DOHH2 (cell line): Measurements from ENCODE around the gene NLGN1.

Experiments
- H3F3A ChIP-seq: fragments of 200-600 bp; sonication (generic), shearing (Covaris generic); 2 replicates; pipeline ENCODE4 v1.6.0; 2016; ENCODE audit warnings: antibody characterized with exemption, mild to moderate bottlenecking; ENCODE audit not compliant: control insufficient read depth, insufficient read depth
- H3K27ac ChIP-seq: fragments of 200-600 bp; sonication (generic); 2 replicates; pipeline ENCODE4 v1.5.1; 2014; ENCODE audit warnings: low read depth, mild to moderate bottlenecking, low read length, moderate library complexity
- H3K27me3 ChIP-seq: fragments of 200-600 bp; sonication (generic); 2 replicates; pipeline ENCODE4 v1.6.1; 2014; ENCODE audit warnings: mild to moderate bottlenecking, low read length, mixed read lengths; ENCODE audit not compliant: control insufficient read depth
- H3K36me3 ChIP-seq: fragments of 200-600 bp; sonication (generic); 2 replicates; pipeline ENCODE4 v1.6.1; 2014; ENCODE audit warnings: mild to moderate bottlenecking, low read length, moderate library complexity, mixed read lengths; ENCODE audit not compliant: control insufficient read depth
- H3K4me1 ChIP-seq: fragments of 200-600 bp; sonication (generic); 2 replicates; pipeline ENCODE4 v1.6.1; 2014; ENCODE audit warnings: mild to moderate bottlenecking, low read length, mixed read lengths; ENCODE audit not compliant: control insufficient read depth
- H3K4me2 ChIP-seq: fragments of 200-600 bp; sonication (generic); 2 replicates; pipeline ENCODE4 v1.6.0; 2014; ENCODE audit warnings: mild to moderate bottlenecking, low read length, moderate library complexity
- H3K4me3 ChIP-seq: fragments of 200-600 bp; sonication (generic); 2 replicates; pipeline ENCODE4 v1.5.1; 2014; ENCODE audit warnings: mild to moderate bottlenecking, low read length, mixed read lengths
- H3K79me2 ChIP-seq: fragments of 200-600 bp; sonication (generic); 2 replicates; pipeline ENCODE4 v1.6.1; 2014; ENCODE audit warnings: mild to moderate bottlenecking, low read length, mixed read lengths; ENCODE audit not compliant: control insufficient read depth
- H3K9me2 ChIP-seq: fragments of 200-600 bp; sonication (generic); replicated peaks from 2 replicates; pipeline ENCODE4 v1.6.1; 2014; ENCODE audit warnings: mild to moderate bottlenecking, low read length, mixed read lengths; ENCODE audit not compliant: control insufficient read depth
- H3K9me3 ChIP-seq: fragments of 200-600 bp; sonication (generic); 2 replicates; pipeline ENCODE4 v1.6.1; 2014; ENCODE audit warnings: antibody characterized with exemption, low read length, mixed read lengths; ENCODE audit not compliant: control insufficient read depth, insufficient read depth
- H4K20me1 ChIP-seq: fragments of 200-600 bp; sonication (generic); 2 replicates; pipeline ENCODE4 v1.6.0; 2014; ENCODE audit warnings: low read depth, mild to moderate bottlenecking, antibody characterized with exemption, low read length, moderate library complexity; ENCODE audit not compliant: control insufficient read depth, insufficient read depth
- EZH2phosphoT487 ChIP-seq: fragments of 200-600 bp; sonication (generic); IDR thresholded peaks from 2 replicates; pipeline ENCODE4 v1.6.1; 2017; ENCODE audit warnings: borderline replicate concordance, mild to moderate bottlenecking, antibody characterized with exemption, low read length, moderate library complexity, mixed read lengths
- TF ChIP-seq, protein P1 (sequence below): fragments of 200-600 bp; sonication (generic); IDR thresholded peaks from one replicate; pipeline ENCODE4 v1.5.1; 2014; ENCODE audit warnings: antibody characterized with exemption, mild to moderate bottlenecking, low read depth, low read length; ENCODE audit not compliant: poor library complexity, severe bottlenecking

Gene NLGN1

GRCh38 chr3:173796890-173797289 lies 399.3 kb downstream of the NLGN1 start:
- H3K27ac ChIP-seq: no peak overlapping the region
- no peaks in the 10 kb centered on the region for H3F3A ChIP-seq
- no peaks in the 10 kb centered on the region for H4K20me1 ChIP-seq
- H3K9me3 ChIP-seq: no peaks in the 10 kb centered on the region
- H3K4me1 ChIP-seq: no peaks in the 10 kb centered on the region
- H3K4me2 ChIP-seq: no peak overlapping the region
- H3K27me3 ChIP-seq: no peaks in the 10 kb centered on the region
- no peaks in the 10 kb centered on the region for H3K36me3 ChIP-seq
- no peaks in the 10 kb centered on the region for H3K9me2 ChIP-seq
- no peak overlapping the region for H3K4me3 ChIP-seq
- no peak for TF ChIP-seq EZH2phosphoT487
- TF ChIP-seq, protein P1, sequence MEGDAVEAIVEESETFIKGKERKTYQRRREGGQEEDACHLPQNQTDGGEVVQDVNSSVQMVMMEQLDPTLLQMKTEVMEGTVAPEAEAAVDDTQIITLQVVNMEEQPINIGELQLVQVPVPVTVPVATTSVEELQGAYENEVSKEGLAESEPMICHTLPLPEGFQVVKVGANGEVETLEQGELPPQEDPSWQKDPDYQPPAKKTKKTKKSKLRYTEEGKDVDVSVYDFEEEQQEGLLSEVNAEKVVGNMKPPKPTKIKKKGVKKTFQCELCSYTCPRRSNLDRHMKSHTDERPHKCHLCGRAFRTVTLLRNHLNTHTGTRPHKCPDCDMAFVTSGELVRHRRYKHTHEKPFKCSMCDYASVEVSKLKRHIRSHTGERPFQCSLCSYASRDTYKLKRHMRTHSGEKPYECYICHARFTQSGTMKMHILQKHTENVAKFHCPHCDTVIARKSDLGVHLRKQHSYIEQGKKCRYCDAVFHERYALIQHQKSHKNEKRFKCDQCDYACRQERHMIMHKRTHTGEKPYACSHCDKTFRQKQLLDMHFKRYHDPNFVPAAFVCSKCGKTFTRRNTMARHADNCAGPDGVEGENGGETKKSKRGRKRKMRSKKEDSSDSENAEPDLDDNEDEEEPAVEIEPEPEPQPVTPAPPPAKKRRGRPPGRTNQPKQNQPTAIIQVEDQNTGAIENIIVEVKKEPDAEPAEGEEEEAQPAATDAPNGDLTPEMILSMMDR: no peak
- H3K79me2 ChIP-seq: no peaks in the 10 kb centered on the region

DNA sequence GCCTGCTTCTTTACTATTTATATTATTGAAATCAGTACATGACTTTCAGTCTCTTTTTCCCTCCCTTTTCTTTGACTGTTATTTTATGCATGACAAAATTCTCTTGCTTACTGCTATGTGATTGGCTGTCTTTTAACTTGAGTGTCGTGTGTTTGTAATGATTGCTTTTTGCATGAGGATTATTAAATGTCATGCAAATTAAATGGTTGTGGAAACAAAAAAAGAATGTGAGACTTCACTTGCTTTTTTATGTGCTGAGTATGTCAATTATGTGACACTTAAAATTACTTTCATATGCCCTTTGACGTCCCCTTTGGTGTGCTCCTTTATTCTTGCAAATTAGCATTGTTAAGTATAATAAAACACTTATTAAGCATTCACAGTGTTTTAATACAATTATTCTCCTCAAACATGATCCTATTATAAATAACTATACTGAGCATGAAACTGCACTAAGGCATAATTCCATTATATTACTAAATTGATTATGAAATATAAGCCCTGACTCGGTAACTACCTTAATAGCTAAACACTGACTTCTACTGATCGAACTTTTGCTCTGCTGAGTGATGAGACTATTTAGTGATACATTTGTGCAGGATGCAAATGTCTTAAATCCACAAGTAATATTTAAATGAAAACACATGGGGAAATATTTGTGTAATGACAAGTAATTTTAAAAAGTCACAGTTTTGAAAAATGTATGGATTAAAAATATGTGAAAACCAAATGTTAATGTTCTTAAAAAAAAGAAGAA lies 401.7 kb downstream of the NLGN1 start:
- Histone ChIP-seq H3K4me2 (no peak overlapping the region), H3K27ac (no peak overlapping the region), H3F3A (no peaks in the 10 kb centered on the region), H3K27me3 (no peaks in the 10 kb centered on the region), H4K20me1 (no peaks in the 10 kb centered on the region), H3K9me2 (no peaks in the 10 kb centered on the region), H3K9me3 (no peaks in the 10 kb centered on the region), H3K79me2 (no peaks in the 10 kb centered on the region), H3K4me1 (no peaks in the 10 kb centered on the region), H3K36me3 (no peaks in the 10 kb centered on the region), H3K4me3 (no peak overlapping the region)
- no peak for TF ChIP-seq EZH2phosphoT487
- TF ChIP-seq, protein P1: no peak

GRCh38 chr3:173800154-173800553 lies 402.6 kb downstream of the NLGN1 start:
- H3K4me2 ChIP-seq: no peak overlapping the region
- H3K27ac ChIP-seq: no peak overlapping the region

DNA sequence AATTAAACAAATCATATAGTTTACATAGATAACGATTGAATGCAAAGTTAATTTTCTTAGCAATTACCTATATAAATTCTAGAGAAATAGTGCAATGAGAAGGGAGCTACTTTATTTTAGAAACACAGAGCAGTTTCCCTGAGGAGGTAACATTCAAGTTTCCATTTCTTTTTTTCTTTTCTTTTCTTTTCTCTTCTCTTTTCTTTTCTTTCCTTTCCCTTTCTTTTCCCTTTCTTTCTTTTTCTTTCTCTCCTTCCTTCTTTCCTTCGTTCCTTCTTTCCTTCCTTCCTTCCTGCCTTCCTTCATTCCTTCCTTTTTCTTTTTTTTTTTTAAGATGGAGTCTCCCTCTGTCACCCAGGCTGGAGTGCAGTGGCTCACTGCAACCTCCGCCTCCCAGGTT lies 417.3 kb downstream of the NLGN1 start:
- no peaks in the 10 kb centered on the region for H3F3A ChIP-seq
- H3K4me1 ChIP-seq: no peaks in the 10 kb centered on the region
- H3K4me3 ChIP-seq: no peak overlapping the region
- no peak overlapping the region for H3K27ac ChIP-seq
- H4K20me1 ChIP-seq: no peaks in the 10 kb centered on the region
- H3K4me2 ChIP-seq: no peak overlapping the region
- no peaks in the 10 kb centered on the region for H3K27me3 ChIP-seq
- no peaks in the 10 kb centered on the region for H3K9me2 ChIP-seq
- H3K9me3 ChIP-seq: no peaks in the 10 kb centered on the region
- H3K79me2 ChIP-seq: no peaks in the 10 kb centered on the region
- TF ChIP-seq EZH2phosphoT487: no peak
- TF ChIP-seq, protein P1: no peak
- no peaks in the 10 kb centered on the region for H3K36me3 ChIP-seq

More at GRCh38 chr3:173800154-173800553, 402.6 kb downstream of the NLGN1 start:
- Histone ChIP-seq H3K4me1 (no peaks in the 10 kb centered on the region), H3K9me2 (no peaks in the 10 kb centered on the region), H3F3A (no peaks in the 10 kb centered on the region), H4K20me1 (no peaks in the 10 kb centered on the region), H3K9me3 (no peaks in the 10 kb centered on the region), H3K4me3 (no peak overlapping the region), H3K27me3 (no peaks in the 10 kb centered on the region), H3K79me2 (no peaks in the 10 kb centered on the region), H3K36me3 (no peaks in the 10 kb centered on the region)
- TF ChIP-seq EZH2phosphoT487: no peak
